ENCODE data around the gene ACOT7. TPM values are rescaled to one million over a fixed set of nuclear protein-coding genes. Genes with fewer than 3 reads are reported as not detected.

Gene ACOT7
- total and polyA plus RNA-seq, 2 of the 13 experiments (the other 11 are each of a cell fraction or from before 2014, with no cell fraction given): 33.0 to 55.8 TPM

DNA sequence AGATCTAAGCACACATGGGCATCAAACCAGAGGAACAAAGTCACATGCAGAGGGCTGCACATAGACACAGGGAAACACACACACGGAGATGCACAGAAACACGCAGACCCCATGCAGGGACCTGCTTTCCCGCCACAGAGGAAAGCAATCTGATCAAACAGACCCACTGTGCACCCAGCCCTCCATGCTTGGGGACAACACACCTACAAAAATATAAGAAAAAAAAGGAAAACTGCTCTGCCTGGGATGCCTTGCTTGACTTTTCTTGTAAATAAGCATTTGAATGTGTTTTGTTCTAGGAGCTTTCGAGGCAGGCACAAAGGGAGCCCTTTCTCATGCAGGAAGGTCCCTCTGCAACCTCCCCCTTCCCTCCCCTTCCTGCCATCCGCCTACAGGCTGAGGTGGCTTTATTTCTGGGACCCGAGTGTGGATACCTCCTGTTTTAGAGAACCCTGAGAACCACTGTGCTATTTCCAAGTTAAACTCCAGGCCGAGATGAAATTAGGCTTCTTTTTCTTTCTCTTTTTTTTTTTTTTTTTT, 154.3 kb downstream of the ACOT7 start:
- Histone ChIP-seq H3K4me1 (ENCODE audit: insufficient read depth, low read length) (peaks cover 58% of the 10 kb centered on the region), H3K27me3 (ENCODE audit: control insufficient read depth in 1 of 2, insufficient read depth in 2 of 2, low read length in 2 of 2) (peaks cover 9 to 25% of the 10 kb centered on the region in 2 experiments; a peak in 3 of 5 replicates), H3K9me3 (ENCODE audit: low read length) (no peaks in the 10 kb centered on the region), H3K9ac (ENCODE audit: insufficient read depth, low read depth, low read length) (no peak overlapping the region), H2AFZ (ENCODE audit: low read length) (no peak overlapping the region), H3K4me3 (replicated peaks in 1 of 3; ENCODE audit: insufficient read depth in 1 of 3, low read depth in 2 of 3, low read length in 3 of 3) (no peak overlapping the region), H3K27ac (ENCODE audit: extremely low read length, insufficient read depth, low read length) (no peak overlapping the region), H4K20me1 (ENCODE audit: insufficient read depth, low read length) (0 out of 2 replicates have a peak, but pooled peaks cover 2% of the 10 kb centered on the region), H3K36me3 (replicated peaks in 1 of 2; ENCODE audit: control insufficient read depth in 1 of 2, insufficient read depth in 2 of 2, low read length in 2 of 2) (no peaks in the 10 kb centered on the region), H3K79me2 (ENCODE audit: insufficient read depth, low read length) (peaks cover 11% of the 10 kb centered on the region), H3K4me2 (ENCODE audit: low read depth, low read length) (peak overlapping the region; percentile 70)
- ATAC-seq (no peak), FAIRE-seq (no peak), DNase-seq (ENCODE audit: low spot score) (no peak)
- no TSS peak for BruUV-seq (replicated peaks)
- in situ Hi-C loops (cut with HindIII; ENCODE audit: extremely low pct_ligation_motif_present, low pct_unique_long_range_greater_than_20kb): no loop called here
- ChIA-PET POLR2A (interaction anchor here (1.0 kb wide), 1 partner anchor 15 kb away, joined by 3 read pairs; no protein-coding TSS in a partner anchor), CTCF (ENCODE audit: low intra/inter-chr PET ratio, low total read pairs) (no interaction called here)
- intact Hi-C loops (cut with micrococcal nuclease; ENCODE audit: unreplicated experiment): no loop called here
- WGBS (ENCODE audit: low lambda C conversion rate): 15% methylated on average over 7 of the region's 7 CpGs
- TF ChIP-seq SMYD3 (CRISPR knock-in tag; IDR thresholded peaks at IDR 0.05) (no peak), ZNF780A (CRISPR knock-in tag; IDR thresholded peaks at IDR 0.05) (no peak), NFE2L1 (CRISPR knock-in tag; IDR thresholded peaks at IDR 0.05; ENCODE audit: borderline replicate concordance) (no peak), MEIS1 (CRISPR knock-in tag; IDR thresholded peaks at IDR 0.05; ENCODE audit: borderline replicate concordance) (no peak), NCOA1 (CRISPR knock-in tag; IDR thresholded peaks at IDR 0.05) (no peak), ZFP82 (CRISPR knock-in tag; IDR thresholded peaks at IDR 0.05; ENCODE audit: borderline replicate concordance) (no peak), ZNF382 (CRISPR knock-in tag; IDR thresholded peaks at IDR 0.05; ENCODE audit: borderline replicate concordance) (no peak)
- TF ChIP-seq, protein P1, sequence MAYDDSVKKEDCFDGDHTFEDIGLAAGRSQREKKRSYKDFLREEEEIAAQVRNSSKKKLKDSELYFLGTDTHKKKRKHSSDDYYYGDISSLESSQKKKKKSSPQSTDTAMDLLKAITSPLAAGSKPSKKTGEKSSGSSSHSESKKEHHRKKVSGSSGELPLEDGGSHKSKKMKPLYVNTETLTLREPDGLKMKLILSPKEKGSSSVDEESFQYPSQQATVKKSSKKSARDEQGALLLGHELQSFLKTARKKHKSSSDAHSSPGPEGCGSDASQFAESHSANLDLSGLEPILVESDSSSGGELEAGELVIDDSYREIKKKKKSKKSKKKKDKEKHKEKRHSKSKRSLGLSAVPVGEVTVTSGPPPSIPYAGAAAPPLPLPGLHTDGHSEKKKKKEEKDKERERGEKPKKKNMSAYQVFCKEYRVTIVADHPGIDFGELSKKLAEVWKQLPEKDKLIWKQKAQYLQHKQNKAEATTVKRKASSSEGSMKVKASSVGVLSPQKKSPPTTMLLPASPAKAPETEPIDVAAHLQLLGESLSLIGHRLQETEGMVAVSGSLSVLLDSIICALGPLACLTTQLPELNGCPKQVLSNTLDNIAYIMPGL (CRISPR knock-in tag; IDR thresholded peaks at IDR 0.05; ENCODE audit: borderline replicate concordance in 1 of 2, low read depth in 1 of 2): no peak

All from HepG2 (cell line).